ENCODE data around the gene HECTD4.

The HECTD4 gene

GRCh38 chr12:112389228-112389627, 7.0 kb upstream of the HECTD4 start:
- TF ChIP-seq CTCF (IDR thresholded peaks at IDR 0.05; ENCODE audit: insufficient read depth, low read length, poor library complexity, severe bottlenecking) = no peak
- Histone ChIP-seq H3K4me3 (replicated peaks; ENCODE audit: low read depth, low read length) (no peak overlapping the region), H3K36me3 (ENCODE audit: control insufficient read depth, insufficient read depth, low read length) (no peaks in the 10 kb centered on the region), H3K27me3 (replicated peaks; ENCODE audit: control insufficient read depth, insufficient read depth, low read length) (no peaks in the 10 kb centered on the region)
- DNase-seq (ENCODE audit: extremely low read depth, insufficient read length) = no peak

GRCh38 chr12:112386726-112387125, 4.5 kb upstream of the HECTD4 start:
- no peaks in the 10 kb centered on the region for H3K27me3 ChIP-seq (replicated peaks; ENCODE audit: control insufficient read depth, insufficient read depth, low read length)
- DNase-seq (ENCODE audit: extremely low read depth, insufficient read length) = no peak
- TF ChIP-seq CTCF (IDR thresholded peaks at IDR 0.05; ENCODE audit: insufficient read depth, low read length, poor library complexity, severe bottlenecking) = no peak
- H3K36me3 ChIP-seq (ENCODE audit: control insufficient read depth, insufficient read depth, low read length) = no peaks in the 10 kb centered on the region
- H3K4me3 ChIP-seq (replicated peaks; ENCODE audit: low read depth, low read length) = no peak overlapping the region

GRCh38 chr12:112382866-112383265, 635 bp upstream of the HECTD4 start:
- H3K4me3 ChIP-seq (replicated peaks; ENCODE audit: low read depth, low read length) = peak overlapping the region; percentile 84
- H3K27me3 ChIP-seq (replicated peaks; ENCODE audit: control insufficient read depth, insufficient read depth, low read length) = no peaks in the 10 kb centered on the region
- DNase-seq (ENCODE audit: extremely low read depth, insufficient read length) = no peak
- no peak for TF ChIP-seq CTCF (IDR thresholded peaks at IDR 0.05; ENCODE audit: insufficient read depth, low read length, poor library complexity, severe bottlenecking)
- H3K36me3 ChIP-seq (ENCODE audit: control insufficient read depth, insufficient read depth, low read length) = no peaks in the 10 kb centered on the region

GRCh38 chr12:112381406-112381882, 787 bp downstream of the HECTD4 start:
- Histone ChIP-seq H3K36me3 (ENCODE audit: control insufficient read depth, insufficient read depth, low read length) (no peaks in the 10 kb centered on the region), H3K4me3 (replicated peaks; ENCODE audit: low read depth, low read length) (peak overlapping the region; percentile 84), H3K27me3 (replicated peaks; ENCODE audit: control insufficient read depth, insufficient read depth, low read length) (no peaks in the 10 kb centered on the region)
- DNase-seq (ENCODE audit: extremely low read depth, insufficient read length) = peak; percentile 75
- TF ChIP-seq CTCF (IDR thresholded peaks at IDR 0.05; ENCODE audit: insufficient read depth, low read length, poor library complexity, severe bottlenecking) = no peak

GRCh38 chr12:112380663-112381405, 1.4 kb downstream of the HECTD4 start:
- no peak for TF ChIP-seq CTCF (IDR thresholded peaks at IDR 0.05; ENCODE audit: insufficient read depth, low read length, poor library complexity, severe bottlenecking)
- no peak for DNase-seq (ENCODE audit: extremely low read depth, insufficient read length)
- peak overlapping the region; percentile 84 for H3K4me3 ChIP-seq (replicated peaks; ENCODE audit: low read depth, low read length)
- H3K36me3 ChIP-seq (ENCODE audit: control insufficient read depth, insufficient read depth, low read length) = no peaks in the 10 kb centered on the region
- H3K27me3 ChIP-seq (replicated peaks; ENCODE audit: control insufficient read depth, insufficient read depth, low read length) = no peaks in the 10 kb centered on the region
